Measurements from ENCODE around the gene MTR.

MTR gene

DNA sequence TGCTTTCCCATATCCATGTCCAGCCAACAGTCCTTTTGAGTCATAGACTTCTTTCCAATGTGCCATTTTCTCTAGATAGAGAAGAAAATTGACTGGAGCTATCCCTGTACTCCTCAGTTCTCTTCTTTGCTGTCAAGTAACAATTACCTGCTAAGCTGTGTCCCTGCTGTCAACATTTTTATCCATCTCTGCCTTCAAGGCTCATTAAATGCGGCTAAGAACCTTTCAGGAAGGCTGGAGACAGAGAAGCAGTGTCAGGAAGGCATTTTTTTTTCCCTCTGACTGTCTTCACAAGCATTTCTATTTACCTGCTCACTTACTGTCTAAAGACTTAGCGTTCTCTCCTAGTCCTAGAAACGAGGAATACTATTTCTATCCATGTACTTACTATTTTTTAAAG, 69.1 kb downstream of the MTR start:
- no peak for DNase-seq (ENCODE audit: low read depth, low spot score)

DNA sequence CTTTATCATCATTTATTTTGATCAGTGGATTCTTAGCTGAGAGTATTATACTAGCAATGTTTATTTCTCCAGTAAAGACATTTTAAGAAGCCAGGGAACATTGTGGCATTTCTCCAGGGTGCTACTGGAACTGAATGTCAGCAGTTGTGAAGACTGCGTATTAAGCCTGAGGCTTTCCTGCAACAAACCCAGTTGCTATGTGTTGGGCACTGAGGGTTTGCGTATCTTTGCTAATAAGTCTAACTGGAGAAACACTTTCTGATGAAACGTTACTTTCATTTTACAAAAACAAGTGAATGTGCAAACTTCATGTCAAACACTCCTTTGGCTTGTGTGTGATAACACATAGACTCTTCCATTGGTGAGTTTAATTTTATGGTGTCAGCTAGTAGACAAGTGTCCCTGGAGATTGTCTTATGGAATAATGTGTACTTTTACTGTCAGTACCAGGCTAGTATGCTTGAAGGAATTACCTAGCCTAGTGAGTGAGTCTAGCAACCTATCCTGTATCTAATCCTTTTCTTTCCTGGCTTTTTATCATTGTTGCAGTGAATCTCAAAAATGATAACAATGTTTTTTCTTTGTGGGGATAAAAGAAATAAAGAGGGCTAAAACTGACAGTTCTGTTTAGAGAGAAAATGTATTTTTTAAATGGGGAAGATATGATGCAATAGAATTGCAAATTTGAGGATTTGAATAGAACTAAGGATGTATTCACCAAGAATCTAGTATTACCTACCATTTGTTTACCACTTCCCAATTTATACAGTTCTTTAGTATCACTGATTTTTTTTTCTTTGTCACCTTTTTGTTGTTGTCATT, 70.1 kb downstream of the MTR start:
- DNase-seq (ENCODE audit: low read depth, low spot score), result no peak

DNA sequence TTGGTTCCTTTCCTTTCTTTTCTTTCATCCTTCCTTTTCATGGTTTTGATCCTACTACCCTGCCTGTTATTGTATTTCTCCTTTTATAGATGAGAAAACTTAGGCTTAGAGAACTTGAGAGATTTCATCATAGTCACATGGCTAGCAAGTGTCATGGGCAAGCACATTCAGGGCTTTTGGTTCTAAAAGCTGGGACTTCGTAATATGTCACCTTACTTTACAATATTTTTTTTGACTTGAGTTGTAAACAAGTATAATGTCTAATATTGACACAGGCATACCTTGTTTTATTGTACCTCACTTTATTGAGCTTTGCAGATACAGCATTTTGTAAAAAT, 70.7 kb downstream of the MTR start:
- no peak for DNase-seq (ENCODE audit: low read depth, low spot score)

GRCh38 chr1:236868625-236869467, 73.8 kb downstream of the MTR start:
- no peak for DNase-seq (ENCODE audit: low read depth, low spot score)

DNA sequence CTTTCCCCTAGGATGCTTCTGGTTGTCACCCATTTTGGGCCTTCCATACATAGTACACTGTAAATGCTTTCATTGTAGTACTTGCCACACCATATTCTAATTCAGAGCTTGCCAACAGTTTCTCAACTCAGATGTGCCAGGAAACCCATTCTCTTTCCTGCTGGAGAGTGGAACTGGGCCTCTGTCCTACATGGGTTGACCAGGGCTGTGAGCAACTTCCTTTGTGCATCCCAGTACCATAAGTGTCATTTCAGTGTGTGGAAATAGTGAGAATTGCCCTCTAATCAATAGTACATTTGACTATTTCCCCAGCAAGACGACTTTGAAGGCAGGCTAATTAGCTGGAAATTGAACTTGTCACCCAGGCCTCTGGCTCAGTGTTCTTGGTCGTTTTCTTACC, 74.8 kb downstream of the MTR start:
- no peak for DNase-seq (ENCODE audit: low read depth, low spot score)

- DNase-seq (ENCODE audit: low read depth, low spot score), result no peak
Measured at GRCh38 chr1:236870721-236871120, 75.6 kb downstream of the MTR start.

- no peak for DNase-seq (ENCODE audit: low read depth, low spot score)
Measured at GRCh38 chr1:236872075-236872666, 77.1 kb downstream of the MTR start.

DNA sequence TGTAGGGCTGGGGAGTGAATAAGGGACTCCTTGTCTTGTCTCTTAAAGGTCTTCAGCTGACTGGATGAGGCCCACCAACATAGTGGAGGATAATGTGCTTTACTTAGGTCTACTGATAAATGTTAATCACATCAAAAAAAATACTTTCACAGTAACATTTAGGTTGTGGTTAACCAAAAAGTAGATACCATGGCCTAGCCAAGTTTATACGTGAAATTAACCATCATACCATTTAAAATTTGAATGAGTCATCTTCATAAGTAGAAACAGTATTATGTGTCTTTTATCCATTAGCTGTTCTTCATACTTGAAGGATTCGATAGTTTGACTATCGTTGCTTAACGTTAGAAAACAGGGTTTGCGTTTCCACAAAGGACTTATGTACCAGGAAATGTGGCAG, 80.9 kb downstream of the MTR start:
- no peak for DNase-seq (ENCODE audit: low read depth, low spot score)

GRCh38 chr1:236877661-236878060, 82.6 kb downstream of the MTR start:
- DNase-seq (ENCODE audit: low read depth, low spot score), result no peak

- no peak for DNase-seq (ENCODE audit: low read depth, low spot score)
Measured at GRCh38 chr1:236880209-236880608, 85.1 kb downstream of the MTR start.

- no peak for DNase-seq (ENCODE audit: low read depth, low spot score)
Measured at GRCh38 chr1:236882678-236883077, 87.6 kb downstream of the MTR start.

GRCh38 chr1:236886199-236886598, 91.1 kb downstream of the MTR start:
- DNase-seq (ENCODE audit: low read depth, low spot score), result no peak

DNA sequence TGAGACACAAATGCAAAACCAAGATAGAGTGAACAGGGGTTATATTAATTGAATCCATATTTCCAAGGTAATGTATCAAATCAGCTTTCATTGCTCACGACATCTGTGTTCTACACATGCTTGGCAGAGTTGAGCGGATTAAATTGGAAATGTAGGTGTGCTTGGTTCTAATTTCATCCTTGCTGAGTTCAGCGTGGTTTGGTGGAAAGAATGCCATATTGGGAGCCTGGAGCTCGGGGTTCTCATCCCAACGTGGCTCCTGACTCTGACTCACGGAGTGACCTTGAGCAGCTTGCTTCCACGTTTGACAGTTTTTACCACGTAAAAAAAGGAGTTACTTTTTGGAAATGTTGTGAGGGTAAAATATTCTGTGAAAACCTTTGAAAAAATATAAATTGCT, 92.0 kb downstream of the MTR start:
- DNase-seq (ENCODE audit: low read depth, low spot score), result no peak

- DNase-seq (ENCODE audit: low read depth, low spot score), result no peak
Measured at GRCh38 chr1:236888126-236888525, 93.0 kb downstream of the MTR start.

- no peak for DNase-seq (ENCODE audit: low read depth, low spot score)
Measured at GRCh38 chr1:236888903-236889302, 93.8 kb downstream of the MTR start.

GRCh38 chr1:236890152-236891056, 95.3 kb downstream of the MTR start:
- DNase-seq (ENCODE audit: low read depth, low spot score), result no peak

DNA sequence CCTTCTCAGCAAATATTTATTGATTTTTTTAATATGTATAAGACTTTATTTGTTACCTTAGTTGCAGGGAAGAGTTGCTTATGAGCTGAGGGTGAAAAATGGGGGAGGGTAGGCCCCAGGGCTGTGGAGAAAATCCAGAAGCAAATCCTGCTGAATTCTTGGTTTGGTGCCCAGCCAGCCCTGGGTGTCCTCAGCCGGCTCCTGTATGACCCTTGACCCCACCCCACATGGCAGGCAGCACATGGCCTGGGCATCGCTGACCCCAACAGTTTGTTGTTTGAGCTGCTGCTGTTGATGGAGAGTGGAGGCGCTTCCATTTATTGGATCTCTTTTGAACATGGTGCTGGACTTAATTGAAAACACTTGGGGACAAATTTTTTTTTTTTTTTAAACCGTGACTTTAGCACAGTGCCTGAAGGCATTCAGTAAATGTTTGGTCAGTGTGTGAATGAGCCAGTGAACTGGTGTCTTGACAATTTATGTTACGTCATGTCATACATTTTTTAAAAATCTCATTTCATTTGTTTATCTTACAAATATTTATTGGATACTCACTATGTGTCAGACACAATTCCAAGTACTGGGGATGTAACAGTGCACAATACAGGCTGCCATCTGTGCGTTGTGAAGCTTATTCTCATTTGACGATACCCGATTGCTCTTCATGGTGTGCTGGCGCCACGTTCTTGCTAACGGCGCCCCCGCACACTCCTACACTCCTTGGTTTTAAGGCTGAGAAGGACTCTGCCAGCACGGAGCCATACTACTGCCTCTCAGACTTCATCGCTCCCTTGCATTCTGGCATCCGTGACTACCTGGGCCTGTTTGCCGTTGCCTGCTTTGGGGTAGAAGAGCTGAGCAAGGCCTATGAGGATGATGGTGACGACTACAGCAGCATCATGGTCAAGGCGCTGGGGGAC, 98.8 kb downstream of the MTR start:
- DNase-seq (ENCODE audit: low read depth, low spot score), result no peak

DNA sequence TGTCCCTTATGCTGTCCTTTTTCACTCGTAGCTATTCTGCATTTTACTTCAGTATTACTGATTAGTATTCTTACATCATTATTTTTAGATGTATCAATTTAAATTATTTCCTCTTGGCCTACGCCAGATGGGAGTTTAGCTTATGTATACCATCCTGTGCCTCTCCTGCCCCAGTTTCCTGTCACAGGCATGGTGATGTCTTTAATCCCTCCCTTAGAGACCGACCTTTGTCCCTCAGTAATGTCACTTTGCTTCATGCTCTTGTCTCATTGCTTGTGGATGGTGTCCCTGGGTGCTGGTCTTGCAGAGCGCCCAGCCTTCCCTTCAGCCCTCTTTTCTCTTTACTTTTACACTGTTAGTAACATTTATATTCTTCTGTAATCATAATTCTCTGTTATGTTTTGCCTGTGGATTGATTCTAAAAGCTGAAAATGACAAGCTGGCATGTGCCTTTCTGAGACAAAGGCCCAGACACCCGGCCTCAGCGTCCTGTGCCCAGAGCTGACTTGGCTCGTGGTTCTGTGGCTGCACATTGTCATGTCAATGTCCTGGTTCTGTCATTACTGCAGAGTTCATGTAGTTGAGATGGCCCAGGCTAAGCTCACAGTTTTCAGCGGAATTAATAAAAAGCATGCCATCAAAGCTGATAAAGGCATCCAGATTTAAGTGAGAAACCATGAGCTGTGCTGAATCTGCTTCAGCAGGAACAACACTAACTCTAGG, 100.7 kb downstream of the MTR start:
- DNase-seq (ENCODE audit: low read depth, low spot score), result no peak

- DNase-seq (ENCODE audit: low read depth, low spot score), result no peak
Measured at GRCh38 chr1:236896716-236897115, 101.6 kb downstream of the MTR start.

Data from activated naive CD8-positive, alpha-beta T cell treated with anti-CD3 and anti-CD28 coated beads, Interleukin-2, amount 50 U/mL, for 16 hours (primary cell).